Posterior vena cava (tissue), 2 donors: ENCODE data around the gene EIF4A3. TPM values are rescaled to one million over a fixed set of nuclear protein-coding genes. Genes with fewer than 3 reads are reported as not detected.

Source experiments
- DNase-seq: peaks from one replicate; pipeline ENCODE4 v3.0.0-alpha.2; 2020; ENCODE audit warnings: low spot score
- intact Hi-C, 2 donors: fragments of 100-400 bp; cut with DNase I; formaldehyde crosslinking; loops; one replicate each; pipeline versions ENCODE4 v1.14.1 to v1.14.2; 2022 to 2023
- total RNA-seq, 2 donors: library from RNA; stranded (reverse); fragmentation: NEBNext Ultra II Directional; extraction: Animal tissue kit (Norgen Biotek cat#: 25700); gene quantifications; one replicate each; pipeline ENCODE4 v1.2.1, GENCODE V29; 2021
- donor health status: DM: yes; HTN: yes; CAD: no.
- donor health status: DM: yes; HTN: yes; CAD: no.

Gene EIF4A3
- total RNA-seq, 2 donors from 2014 or later = 48.8 to 50.5 TPM

DNA sequence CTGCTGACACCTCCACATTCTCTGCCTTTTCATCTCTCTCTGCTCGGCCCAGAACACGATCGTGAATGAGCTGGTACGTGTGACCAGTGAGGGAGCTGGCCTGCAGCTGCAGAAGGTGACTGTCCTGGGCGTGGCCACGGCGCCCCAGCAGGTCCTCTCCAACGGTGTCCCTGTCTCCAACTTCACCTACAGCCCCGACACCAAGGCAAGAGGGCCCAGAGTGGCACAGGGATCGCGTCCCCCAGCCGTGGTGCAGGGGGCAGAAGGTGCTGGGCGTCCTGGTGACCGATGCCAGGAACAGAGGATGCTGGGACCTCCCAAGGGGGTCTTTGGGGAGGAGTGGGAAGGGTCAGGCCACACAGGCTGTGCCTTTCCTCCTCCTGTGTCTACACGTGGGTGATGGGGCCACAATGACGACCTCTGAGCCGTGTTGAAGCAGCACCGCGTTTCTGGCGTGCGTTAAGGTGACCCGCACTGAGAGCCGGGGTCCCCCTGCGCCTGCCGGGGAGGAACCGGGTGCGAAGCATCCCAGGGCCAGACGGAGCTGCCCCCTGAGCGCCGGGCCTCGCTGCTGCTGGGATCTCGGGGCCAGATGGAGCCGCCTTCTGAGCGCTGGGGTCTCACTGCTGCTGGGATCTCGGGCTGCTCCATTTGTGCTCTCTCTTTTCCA, 28.2 kb downstream of the EIF4A3 start:
- DNase-seq = no peak
- intact Hi-C loops = no loop called here

DNA sequence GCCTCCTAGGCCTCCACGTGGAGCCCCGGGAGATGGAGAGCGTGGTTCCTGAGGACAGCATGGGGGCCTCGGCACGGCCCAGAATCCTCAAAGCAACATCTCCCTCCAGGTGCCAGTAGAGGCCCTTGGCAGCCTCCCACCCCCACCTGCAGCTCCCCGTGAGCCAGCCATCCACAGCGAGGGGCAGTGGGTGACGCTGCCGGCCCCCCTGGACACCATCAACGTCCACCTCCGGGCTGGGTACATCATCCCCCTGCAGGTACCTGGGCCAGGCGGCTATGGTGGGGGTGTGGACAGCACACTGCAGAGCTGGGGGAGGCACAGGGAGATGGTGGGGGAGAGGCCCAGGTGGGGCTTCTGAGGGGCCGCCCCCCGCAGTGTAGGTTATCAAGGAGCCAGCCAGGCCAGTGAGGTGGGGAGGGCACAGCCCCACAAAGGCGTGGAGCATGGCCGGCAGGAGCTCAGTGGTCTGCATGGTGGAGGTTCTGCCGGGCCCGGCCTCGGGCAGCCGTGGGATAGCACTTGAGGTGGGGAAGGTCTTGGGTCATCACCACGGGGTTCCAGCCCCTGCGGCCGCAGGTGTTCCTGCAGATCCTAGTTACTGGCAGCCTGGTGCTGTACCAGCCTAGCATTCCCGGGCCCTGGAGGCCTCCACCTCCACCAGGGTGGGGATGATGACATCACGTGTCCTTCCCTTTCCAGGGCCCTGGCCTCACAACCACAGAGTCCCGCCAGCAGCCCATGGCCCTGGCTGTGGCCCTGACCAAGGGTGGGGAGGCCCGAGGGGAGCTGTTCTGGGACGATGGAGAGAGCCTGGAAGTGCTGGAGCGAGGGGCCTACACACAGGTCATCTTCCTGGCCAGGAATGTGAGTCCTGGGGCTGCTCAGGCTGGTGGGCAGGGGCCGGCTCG, 29.2 kb downstream of the EIF4A3 start:
- intact Hi-C loops = no loop called here
- DNase-seq = peak; percentile 74

DNA sequence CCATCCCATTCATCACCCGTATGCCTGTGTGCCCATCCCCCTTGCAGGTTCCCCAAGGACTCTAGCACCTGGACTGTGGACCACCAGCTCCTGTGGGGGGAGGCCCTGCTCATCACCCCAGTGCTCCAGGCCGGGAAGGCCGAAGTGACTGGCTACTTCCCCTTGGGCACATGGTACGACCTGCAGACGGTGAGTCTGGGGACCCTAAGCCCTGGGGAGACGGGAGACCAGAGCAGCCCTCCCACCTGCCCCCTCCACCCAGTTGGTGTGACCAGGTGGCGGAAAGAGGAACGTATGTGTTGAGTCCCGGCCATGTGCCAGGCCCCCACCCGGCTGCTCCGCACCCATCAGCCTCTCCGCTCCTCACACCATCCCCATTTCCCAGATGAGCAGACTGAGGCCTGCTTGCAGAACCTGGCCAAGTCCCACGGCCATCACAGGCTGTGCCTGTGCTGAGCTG, 30.0 kb downstream of the EIF4A3 start:
- DNase-seq = no peak
- intact Hi-C loops = no loop called here

DNA sequence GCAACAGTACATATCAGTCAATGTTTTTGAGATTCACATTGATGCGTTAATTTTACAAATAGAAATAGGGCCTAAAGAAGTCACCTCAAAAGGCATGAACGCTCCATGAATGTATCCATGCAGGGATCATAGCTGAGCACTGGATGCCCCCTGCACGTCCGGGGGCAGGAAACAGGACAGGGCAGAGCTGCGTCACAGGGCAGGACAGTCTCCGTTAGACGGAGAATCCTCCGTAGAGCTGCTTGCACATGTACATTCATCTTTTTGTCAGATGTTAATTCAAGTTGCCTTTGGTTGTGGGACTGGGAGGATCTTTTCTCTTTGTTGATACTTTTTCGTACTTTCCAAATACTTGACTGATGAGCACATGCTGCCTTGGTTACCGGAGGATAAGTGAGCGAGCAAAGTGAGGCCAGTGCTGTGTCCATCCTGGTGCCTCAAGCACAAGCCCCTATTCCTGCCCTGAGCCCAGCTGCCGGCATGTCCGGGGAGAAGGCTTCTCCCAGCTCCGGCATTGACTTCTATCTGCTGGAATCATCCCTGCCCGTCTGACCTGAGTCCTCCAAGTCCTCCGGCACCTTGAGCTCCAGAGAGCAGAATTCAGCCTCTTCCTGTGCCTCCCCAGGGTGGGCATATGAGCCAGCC, 30.5 kb downstream of the EIF4A3 start:
- no peak for DNase-seq
- intact Hi-C loops = no loop called here

DNA sequence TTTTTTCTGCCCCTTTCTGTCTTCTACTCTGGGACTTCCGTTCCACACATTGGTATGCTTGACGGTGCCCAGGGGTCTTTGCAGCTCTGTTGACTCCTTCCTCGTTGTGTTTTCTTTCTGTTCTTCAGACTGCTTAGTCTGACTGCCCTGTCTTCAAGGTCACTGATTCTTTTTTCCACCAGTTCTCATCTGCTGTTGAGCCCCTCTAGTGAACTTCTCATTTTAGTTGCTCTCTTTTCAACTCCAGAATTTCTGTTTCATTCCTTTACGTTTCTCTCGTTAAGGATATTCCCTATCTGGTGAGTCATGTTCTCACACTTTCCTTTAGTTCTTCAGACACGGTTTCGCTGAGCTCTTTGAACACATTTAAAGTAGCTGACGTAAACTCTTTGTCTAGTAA, 31.8 kb downstream of the EIF4A3 start:
- intact Hi-C loops = no loop called here
- DNase-seq = no peak

DNA sequence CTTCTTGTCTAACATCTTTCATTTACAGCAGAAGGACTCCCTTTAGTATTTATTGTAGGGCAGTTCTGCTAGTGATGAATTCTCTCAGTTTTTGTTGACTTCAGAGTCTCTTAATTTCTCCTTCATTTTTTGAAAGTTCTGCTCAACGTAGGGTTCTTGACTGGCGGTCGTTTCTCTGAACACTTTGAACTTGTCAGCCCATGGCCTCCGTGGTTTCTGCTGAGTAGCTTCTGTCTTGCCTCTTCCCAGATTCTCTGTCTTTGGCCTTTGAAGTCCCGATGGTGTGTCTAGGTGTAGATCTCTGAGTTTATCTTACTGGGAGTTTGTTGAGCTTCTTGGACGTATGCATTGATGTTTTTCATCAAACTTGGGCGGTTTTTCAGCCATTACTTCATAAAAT, 32.2 kb downstream of the EIF4A3 start:
- peak; percentile 37 for DNase-seq
- intact Hi-C loops = no loop called here

DNA sequence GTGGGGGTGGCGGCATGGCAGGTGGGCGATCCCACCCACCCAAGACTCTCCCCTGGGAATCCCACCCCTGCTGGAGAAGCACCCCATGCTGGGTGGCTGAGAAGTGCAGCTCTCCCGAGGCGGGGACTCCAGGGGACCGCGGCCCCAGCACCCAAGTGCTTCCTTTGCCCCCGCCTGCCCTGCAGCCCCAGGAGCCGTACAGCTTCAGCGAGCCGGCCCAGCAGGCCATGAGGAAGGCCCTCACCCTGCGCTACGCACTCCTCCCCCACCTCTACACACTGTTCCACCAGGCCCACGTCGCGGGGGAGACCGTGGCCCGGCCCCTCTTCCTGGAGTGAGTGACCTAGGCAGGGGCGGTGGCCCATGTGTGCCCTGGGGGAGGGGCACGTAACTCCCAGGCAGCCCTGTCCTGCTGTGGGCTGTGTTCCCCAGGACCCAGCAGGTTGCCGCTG, 33.9 kb downstream of the EIF4A3 start:
- intact Hi-C loops = no loop called here
- peak; percentile 76 for DNase-seq

DNA sequence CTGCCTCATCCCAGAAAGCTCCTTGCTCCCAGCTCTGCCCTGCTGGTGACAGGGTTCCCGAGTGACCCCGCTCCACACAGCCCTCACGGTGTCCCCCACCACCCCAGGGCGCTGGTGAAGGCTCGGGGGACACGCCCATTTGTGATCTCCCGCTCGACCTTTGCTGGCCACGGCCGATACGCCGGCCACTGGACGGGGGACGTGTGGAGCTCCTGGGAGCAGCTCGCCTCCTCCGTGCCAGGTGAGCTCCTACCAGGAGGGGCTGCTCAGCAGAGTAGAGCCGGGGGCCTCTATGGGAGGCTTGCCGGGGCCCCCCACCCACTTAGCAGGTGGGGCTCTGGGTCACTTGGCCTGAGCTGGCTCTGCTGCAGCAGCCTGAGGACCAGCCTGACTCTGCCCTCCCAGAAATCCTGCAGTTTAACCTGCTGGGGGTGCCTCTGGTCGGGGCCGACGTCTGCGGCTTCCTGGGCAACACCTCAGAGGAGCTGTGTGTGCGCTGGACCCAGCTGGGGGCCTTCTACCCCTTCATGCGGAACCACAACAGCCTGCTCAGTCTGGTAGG, 34.4 kb downstream of the EIF4A3 start:
- intact Hi-C loops = no loop called here
- DNase-seq = peak; percentile 72

DNA sequence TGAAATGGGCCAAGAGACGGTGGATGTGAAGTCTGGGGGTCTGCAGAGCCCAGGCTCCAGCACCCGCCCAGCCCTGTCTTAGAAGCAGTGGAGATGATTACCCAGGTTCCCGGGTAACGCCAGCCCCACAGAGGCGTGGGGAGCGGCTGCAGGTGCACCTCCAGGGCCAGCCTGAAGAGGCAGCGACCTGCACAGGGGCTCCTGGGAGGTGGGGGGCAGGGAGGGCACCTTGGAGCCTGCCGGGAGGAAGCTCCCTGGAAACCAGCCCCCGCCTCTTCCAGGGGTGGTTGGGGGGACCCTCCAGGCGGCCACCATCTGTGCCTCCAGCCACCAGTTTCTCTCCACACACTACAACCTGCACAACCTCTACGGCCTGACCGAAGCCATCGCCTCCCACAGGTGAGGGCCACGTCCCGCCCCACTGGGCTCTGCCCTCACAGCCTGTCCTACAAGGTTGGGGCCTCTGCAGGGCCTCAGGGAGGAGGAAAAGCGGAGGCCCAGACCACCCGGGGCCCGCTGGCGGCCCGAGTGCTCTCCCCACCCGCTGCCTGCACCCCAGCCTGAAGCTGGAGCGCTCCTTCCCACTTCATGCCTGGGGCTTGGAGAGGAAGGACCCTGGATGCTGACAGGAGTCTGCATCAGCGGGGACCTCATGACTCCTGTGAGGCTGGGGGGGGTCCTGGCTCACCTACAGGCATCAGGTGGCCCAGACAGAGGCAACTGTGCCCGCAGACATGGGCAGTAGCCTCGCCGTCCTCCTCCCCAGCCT, 35.0 kb downstream of the EIF4A3 start:
- intact Hi-C loops = no loop called here

DNA sequence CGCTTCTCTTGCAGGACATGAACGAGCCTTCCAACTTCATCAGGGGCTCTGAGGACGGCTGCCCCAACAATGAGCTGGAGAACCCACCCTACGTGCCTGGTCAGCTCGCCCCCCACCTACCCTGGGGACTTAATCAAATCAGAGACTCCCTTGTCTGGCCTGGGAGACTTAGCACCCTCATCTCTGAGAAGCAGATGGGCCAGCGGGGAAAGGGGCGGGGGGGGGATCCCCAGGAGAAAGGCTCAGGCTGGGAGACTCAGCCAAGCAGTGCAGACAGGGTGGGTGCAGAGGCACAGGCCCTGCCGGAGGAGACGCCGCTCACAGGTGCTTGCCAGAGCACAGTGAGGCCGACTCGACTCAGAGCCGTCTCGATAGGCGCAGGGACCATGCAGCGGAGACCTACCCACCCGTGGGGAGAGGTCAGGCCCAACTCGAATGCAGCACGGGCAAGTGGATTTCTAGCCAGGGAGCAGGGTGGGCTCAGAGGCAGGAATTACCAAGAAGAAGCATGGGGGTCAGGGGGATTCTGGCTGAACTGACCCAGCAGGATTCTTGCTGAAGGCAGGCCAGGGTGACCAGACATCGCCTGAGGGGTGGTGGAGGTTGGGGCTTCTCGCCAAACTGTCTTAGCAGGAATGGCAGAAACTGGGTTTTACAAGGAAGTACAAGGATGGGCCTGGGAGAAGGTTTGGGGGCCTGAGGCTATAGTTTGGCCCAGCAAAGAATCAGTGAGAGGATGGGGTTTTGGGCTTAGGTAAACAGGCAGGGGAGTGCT, 35.8 kb downstream of the EIF4A3 start:
- peak; percentile 75 for DNase-seq
- intact Hi-C loops = no loop called here

More for the DNA sequence above, 35.0 kb downstream of the EIF4A3 start:
- DNase-seq = peak; percentile 64

DNA sequence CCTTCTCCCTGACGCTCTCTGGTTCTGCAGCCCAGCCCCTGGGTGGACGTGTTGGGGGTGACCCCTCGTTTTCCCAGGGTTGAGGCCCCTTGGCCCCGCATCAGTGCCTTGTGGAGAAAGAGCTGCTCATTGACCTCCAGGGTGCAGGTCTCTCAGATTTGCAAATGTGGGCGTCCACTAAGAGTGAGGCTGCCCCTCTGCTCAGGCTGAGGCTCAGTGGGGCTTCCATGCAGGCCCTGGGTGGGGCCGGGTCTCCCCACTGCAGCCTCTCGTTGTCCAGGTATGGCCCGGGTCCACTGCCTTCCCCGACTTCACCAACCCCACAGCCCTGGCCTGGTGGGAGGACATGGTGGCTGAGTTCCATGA, 36.5 kb downstream of the EIF4A3 start:
- peak; percentile 62 for DNase-seq
- intact Hi-C loops = no loop called here

DNA sequence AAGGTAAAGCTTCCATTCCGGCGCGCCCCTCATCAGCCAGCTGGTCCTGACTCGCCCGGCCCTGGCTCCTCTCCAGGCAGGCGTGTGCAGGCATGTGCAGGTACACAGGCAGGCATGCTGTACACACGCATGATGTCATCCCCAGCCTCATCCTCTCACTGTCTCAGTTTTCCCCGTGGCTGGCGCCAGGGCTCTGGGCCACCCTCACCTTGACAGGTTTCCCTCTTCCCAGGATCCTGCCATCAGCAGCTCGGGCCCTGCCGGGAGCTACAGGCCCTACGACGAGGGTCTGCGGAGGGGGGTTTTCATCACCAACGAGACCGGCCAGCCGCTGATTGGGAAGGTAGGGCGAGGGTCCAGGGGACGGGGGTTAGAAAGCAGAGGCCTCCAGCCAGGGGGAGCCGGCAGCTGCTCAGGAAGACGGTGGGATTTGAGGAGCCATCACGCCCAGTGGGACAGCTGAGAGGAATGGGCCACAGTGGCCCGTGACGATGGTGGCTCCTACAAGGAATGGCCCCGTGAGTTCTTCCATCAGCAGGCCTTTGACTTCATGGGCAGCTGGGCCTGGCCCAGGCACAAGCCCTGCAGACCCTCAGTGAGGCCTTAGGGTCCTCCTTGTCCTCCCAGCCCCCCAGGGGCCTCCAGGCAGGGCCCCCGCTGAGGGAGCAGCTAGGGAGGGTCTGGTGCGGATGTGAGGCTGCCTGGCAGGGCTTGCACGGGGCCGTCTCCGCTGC, 37.0 kb downstream of the EIF4A3 start:
- DNase-seq = peak; percentile 75
- intact Hi-C loops = no loop called here

DNA sequence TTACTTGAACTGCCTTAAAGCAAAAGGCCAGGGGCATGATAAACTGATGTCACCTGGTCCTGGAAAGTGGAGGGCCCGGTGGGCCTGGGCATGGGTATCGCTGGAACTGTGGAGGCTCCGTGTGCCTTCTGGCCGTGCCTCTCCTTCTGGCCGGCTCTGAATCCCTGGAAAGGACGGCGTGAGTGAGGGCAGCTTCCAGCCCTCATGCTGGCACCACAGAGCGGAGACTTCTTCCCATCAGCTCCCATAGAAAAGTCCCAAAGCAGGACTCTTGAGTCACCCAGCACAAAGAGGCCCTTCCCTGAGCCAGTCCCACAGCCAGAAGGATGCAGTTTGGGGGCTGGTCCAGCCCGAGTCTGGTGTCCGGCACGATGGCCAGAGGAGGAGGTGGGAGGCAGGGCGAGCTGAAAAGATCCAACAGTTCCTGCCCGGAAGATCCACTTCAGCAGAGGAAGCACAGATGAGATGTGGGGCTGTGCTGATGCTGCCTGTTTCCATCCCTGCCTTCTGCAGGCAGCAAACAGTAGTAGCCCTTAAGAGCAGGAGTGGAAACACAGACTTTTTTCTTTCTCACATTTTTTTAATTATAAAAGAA, 37.8 kb downstream of the EIF4A3 start:
- DNase-seq = peak; percentile 56
- intact Hi-C loops = no loop called here

DNA sequence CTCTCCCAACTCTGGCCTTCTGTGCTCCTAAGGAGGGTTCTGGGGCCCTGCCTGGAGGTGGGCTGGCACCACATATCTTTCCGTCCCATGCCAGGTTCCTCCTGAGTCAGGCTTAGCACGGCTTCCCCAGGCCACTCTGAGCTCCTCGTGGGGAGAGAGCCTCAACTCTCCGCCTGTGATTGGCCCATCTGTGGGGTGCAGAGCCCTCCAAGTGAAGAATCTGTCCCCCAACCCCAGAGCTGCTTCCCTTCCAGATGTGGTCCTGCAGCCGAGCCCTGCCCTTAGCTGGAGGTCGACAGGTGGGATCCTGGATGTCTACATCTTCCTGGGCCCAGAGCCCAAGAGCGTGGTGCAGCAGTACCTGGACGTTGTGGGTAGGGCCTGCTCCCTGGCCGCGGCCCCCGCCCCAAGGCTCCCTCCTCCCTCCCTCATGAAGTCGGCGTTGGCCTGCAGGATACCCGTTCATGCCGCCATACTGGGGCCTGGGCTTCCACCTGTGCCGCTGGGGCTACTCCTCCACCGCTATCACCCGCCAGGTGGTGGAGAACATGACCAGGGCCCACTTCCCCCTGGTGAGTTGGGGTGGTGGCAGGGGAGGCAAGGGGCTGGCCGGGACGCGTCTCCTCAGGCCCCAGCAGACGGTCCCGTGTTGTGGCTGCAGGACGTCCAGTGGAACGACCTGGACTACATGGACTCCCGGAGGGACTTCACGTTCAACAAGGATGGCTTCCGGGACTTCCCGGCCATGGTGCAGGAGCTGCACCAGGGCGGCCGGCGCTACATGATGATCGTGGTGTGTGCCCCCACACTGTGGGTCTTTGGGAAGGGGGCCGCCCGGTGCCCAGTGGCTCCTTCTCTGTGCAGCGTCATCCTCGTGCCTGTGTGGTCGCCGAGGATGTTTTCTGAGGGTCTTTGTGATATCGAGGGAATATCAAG, 38.6 kb downstream of the EIF4A3 start:
- DNase-seq = peak; percentile 77

DNA sequence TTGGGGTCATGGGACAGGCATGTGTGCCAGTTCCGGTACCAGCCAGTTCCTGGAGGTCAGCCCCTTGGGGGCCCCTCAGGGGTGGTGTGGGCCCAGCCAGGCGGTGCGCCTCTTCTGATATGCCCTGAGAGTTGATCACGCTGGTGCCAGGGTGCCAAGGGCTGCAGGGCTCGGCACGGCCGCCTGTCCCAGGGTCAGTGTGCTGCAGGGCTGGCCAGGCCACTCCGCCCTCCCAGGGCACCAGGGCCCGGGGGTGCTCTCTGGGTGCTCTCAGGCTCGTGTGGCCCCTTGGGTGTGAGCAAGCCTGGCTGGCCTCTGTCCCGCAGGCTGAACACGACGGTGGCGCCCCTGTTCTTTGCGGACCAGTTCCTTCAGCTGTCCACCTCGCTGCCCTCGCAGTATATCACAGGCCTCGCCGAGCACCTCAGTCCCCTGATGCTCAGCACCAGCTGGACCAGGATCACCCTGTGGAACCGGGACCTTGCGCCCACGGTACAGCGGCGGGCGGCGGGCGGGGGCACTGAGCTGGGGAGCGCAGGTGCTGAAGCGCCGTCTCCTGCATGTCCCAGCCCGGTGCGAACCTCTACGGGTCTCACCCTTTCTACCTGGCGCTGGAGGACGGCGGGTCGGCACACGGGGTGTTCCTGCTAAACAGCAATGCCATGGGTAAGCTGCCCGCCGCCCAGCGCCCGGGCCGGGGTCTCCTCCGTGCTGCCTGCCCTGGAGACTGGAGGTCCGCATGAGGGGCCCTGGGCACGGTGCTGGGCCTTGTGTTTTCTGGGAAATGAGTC, 39.5 kb downstream of the EIF4A3 start:
- DNase-seq = peak; percentile 81
- intact Hi-C loops = no loop called here

More for the DNA sequence above, 38.6 kb downstream of the EIF4A3 start:
- intact Hi-C loops = no loop called here
